Measurements from ENCODE around the gene ARPP19.
"Not testable (repeated sequence)": the region's sequence is repeated elsewhere in the genome, so short reads cannot be mapped to it uniquely, and the experiment has no call there.

Gene ARPP19

GRCh38 chr15:52551186-52551585 lies 17.6 kb downstream of the ARPP19 start:
- not testable (repeated sequence) for DNase-seq

GRCh38 chr15:52546031-52546751 lies 22.6 kb downstream of the ARPP19 start:
- peak in 1 of 5 experiments; percentile 70 for DNase-seq

GRCh38 chr15:52540374-52541012 lies 28.3 kb downstream of the ARPP19 start:
- DNase-seq = no peak

- DNase-seq = no peak
Observed at GRCh38 chr15:52537459-52537858, 31.4 kb downstream of the ARPP19 start.

GRCh38 chr15:52532427-52532826 lies 36.4 kb downstream of the ARPP19 start:
- no peak for DNase-seq

- no peak for DNase-seq
Observed at GRCh38 chr15:52529940-52530339, 38.9 kb downstream of the ARPP19 start.

- DNase-seq = peak in 2 of 5 experiments; percentile 6 to 35
Observed at GRCh38 chr15:52529341-52529924, 39.4 kb downstream of the ARPP19 start.

GRCh38 chr15:52528564-52529340 lies 40.1 kb downstream of the ARPP19 start, which contains the start of gene MYO5A:
Gene MYO5A (minus strand): TSS chr15:52528880. CDS start chr15:52528806, 74 bp downstream.
- peak; percentile 56 to 94 (median 78) for DNase-seq

- DNase-seq = peak in 3 of 5 experiments; percentile 10 to 52 (median 24)
Observed at GRCh38 chr15:52527911-52528563, 40.8 kb downstream of the ARPP19 start.

GRCh38 chr15:52527196-52527910 lies 41.5 kb downstream of the ARPP19 start:
- DNase-seq = no peak

- DNase-seq = no peak
Observed at GRCh38 chr15:52524223-52525136, 44.4 kb downstream of the ARPP19 start.

GRCh38 chr15:52523647-52524046 lies 45.2 kb downstream of the ARPP19 start:
- DNase-seq = no peak

GRCh38 chr15:52523192-52523591 lies 45.6 kb downstream of the ARPP19 start:
- no peak for DNase-seq

- DNase-seq = no peak
Observed at GRCh38 chr15:52521682-52522081, 47.1 kb downstream of the ARPP19 start.

- no peak for DNase-seq
Observed at GRCh38 chr15:52520421-52520820, 48.4 kb downstream of the ARPP19 start.

GRCh38 chr15:52518487-52519371 lies 50.1 kb downstream of the ARPP19 start:
- no peak for DNase-seq

- no peak for DNase-seq
Observed at GRCh38 chr15:52517014-52517413, 51.8 kb downstream of the ARPP19 start.

GRCh38 chr15:52515343-52515742 lies 53.5 kb downstream of the ARPP19 start:
- DNase-seq = no peak

- DNase-seq = no peak
Observed at GRCh38 chr15:52514482-52514881, 54.3 kb downstream of the ARPP19 start.

- not testable (repeated sequence) for DNase-seq
Observed at GRCh38 chr15:52512869-52513268, 56.0 kb downstream of the ARPP19 start.
